PFSK-1 (cell line): Measurements from ENCODE around the gene KLF3.

Source experiments
- FOXP2 ChIP-seq: optimal IDR thresholded peaks from 2 replicates; pipeline ENCODE3; 2011; ENCODE audit warnings: borderline replicate concordance, control low read depth, inconsistent platforms; ENCODE audit not compliant: insufficient read depth; ENCODE audit errors: extremely low read length, extremely low read depth
- POLR2AphosphoS5 ChIP-seq: IDR thresholded peaks from 2 replicates; pipeline ENCODE4 v1.6.1; 2012; ENCODE audit warnings: low read depth, mild to moderate bottlenecking, control low read depth, low read length, moderate library complexity
- REST ChIP-seq, 2 experiments: IDR thresholded peaks; 2 replicates each; pipeline versions ENCODE4 v1.6.1 to v1.8.0; 2011 to 2012; ENCODE audit warnings: low read depth in 2 of 2, low read length in 2 of 2, control low read depth in 1 of 2, inconsistent platforms in 1 of 2, mild to moderate bottlenecking in 1 of 2, moderate library complexity in 1 of 2; ENCODE audit not compliant: insufficient read depth in 1 of 2
- SIN3A ChIP-seq: IDR thresholded peaks from 2 replicates; pipeline ENCODE4 v1.6.1; 2012; ENCODE audit warnings: mild to moderate bottlenecking, low read length, moderate library complexity, borderline replicate concordance; ENCODE audit not compliant: insufficient read depth
- TAF1 ChIP-seq: IDR thresholded peaks from 2 replicates; pipeline ENCODE4 v1.6.1; 2012; ENCODE audit warnings: low read length, control low read depth, borderline replicate concordance; ENCODE audit not compliant: insufficient read depth

GRCh38 chr4:38667085-38667893, 3.3 kb downstream of the KLF3 start:
- TF ChIP-seq POLR2AphosphoS5 (peak; percentile 66; the same call in 1 of the 2 replicates), TAF1 (peak; percentile 49; the same call in 1 of the 2 replicates), SIN3A (peak; percentile 96), FOXP2 (peak; percentile 75), REST (IDR thresholded peaks at IDR 0.05; ENCODE audit: insufficient read depth in 1 of 2, low read depth in 2 of 2, low read length in 2 of 2) (peak in 1 of 2 experiments; percentile 65; a peak in 1 of 4 replicates)
